Tibial artery (tissue), 4 donors: ENCODE results near the gene TRIM56.
A peak's percentile ranks its signal among the peaks of the same experiment; 100 is the strongest.
"Not testable (repeated sequence)": the region's sequence is repeated elsewhere in the genome, so short reads cannot be mapped to it uniquely, and the experiment has no call there.

ENCODE experiments used
- DNase-seq, 2 donors: peaks; one replicate each; pipeline ENCODE4 v3.0.0-alpha.2; 2019
- H3K27ac ChIP-seq, 2 donors: fragments of 200-600 bp; sonication (generic) in 1 of 2; 1 replicate in 1 of 2; 2 replicates in 1 of 2; pipeline ENCODE4 v1.5.1; 2018 to 2019; ENCODE audit warnings: mild to moderate bottlenecking in 1 of 2
- H3K27me3 ChIP-seq, 2 donors: fragments of 200-600 bp; sonication (generic) in 1 of 2; one replicate each; pipeline versions ENCODE4 v1.5.1 to v1.6.0; 2016 to 2019
- H3K36me3 ChIP-seq, 3 donors: fragments of 200-600 bp; sonication (generic) in 2 of 3; one replicate each; pipeline ENCODE4 v1.5.1; 2016 to 2019; ENCODE audit warnings: mild to moderate bottlenecking in 2 of 3
- H3K4me1 ChIP-seq, 4 donors: fragments of 200-600 bp; sonication (generic) in 2 of 4; 1 replicate in 3 of 4; 2 replicates in 1 of 4; pipeline ENCODE4 v1.5.1; 2016 to 2019
- H3K4me3 ChIP-seq, 2 donors: fragments of 200-600 bp; sonication (generic) in 1 of 2; 1 replicate in 1 of 2; 2 replicates in 1 of 2; pipeline ENCODE4 v1.5.1; 2018 to 2019; ENCODE audit warnings: mild to moderate bottlenecking in 2 of 2
- H3K9me3 ChIP-seq, 3 donors: fragments of 200-600 bp; sonication (generic) in 1 of 3; one replicate each; pipeline ENCODE4 v1.5.1; 2016 to 2019
- CTCF ChIP-seq, 2 experiments: fragments of 200-600 bp in 1 of 2; fragments of 450-650 bp in 1 of 2; IDR thresholded peaks; one replicate each; pipeline ENCODE4 v1.5.1; 2017 to 2019; ENCODE audit warnings: antibody characterized with exemption in 2 of 2, mild to moderate bottlenecking in 1 of 2, moderate library complexity in 1 of 2
- intact Hi-C: fragments of 100-400 bp; cut with DNase I; formaldehyde crosslinking; loops from one replicate; pipeline ENCODE4 v1.15.0; 2023; ENCODE audit warnings: low total_unique reads

Gene TRIM56

GRCh38 chr7:101120315-101120714, 35.0 kb downstream of the TRIM56 start:
- Histone ChIP-seq H3K4me1 (peaks cover 0 to 84% (median 67%) of the 10 kb centered on the region in 4 donors), H3K27ac (peak overlapping the region; percentile 89 to 98), H3K4me3 (no peak overlapping the region), H3K9me3 (no peaks in the 10 kb centered on the region), H3K36me3 (no peaks in the 10 kb centered on the region), H3K27me3 (no peaks in the 10 kb centered on the region)
- intact Hi-C loops, result no loop called here
- DNase-seq, result no peak
- no peak for TF ChIP-seq CTCF (IDR thresholded peaks at IDR 0.05)

GRCh38 chr7:101121631-101121990, 36.3 kb downstream of the TRIM56 start:
- Histone ChIP-seq H3K4me1 (peaks cover 5 to 97% (median 80%) of the 10 kb centered on the region in 4 donors), H3K27ac (peak overlapping the region; percentile 89 to 98), H3K4me3 (peak overlapping the region; percentile 50 to 52)
- H3K36me3 ChIP-seq, H3K27me3 ChIP-seq, DNase-seq, H3K9me3 ChIP-seq, intact Hi-C loops: not testable (repeated sequence)

DNA sequence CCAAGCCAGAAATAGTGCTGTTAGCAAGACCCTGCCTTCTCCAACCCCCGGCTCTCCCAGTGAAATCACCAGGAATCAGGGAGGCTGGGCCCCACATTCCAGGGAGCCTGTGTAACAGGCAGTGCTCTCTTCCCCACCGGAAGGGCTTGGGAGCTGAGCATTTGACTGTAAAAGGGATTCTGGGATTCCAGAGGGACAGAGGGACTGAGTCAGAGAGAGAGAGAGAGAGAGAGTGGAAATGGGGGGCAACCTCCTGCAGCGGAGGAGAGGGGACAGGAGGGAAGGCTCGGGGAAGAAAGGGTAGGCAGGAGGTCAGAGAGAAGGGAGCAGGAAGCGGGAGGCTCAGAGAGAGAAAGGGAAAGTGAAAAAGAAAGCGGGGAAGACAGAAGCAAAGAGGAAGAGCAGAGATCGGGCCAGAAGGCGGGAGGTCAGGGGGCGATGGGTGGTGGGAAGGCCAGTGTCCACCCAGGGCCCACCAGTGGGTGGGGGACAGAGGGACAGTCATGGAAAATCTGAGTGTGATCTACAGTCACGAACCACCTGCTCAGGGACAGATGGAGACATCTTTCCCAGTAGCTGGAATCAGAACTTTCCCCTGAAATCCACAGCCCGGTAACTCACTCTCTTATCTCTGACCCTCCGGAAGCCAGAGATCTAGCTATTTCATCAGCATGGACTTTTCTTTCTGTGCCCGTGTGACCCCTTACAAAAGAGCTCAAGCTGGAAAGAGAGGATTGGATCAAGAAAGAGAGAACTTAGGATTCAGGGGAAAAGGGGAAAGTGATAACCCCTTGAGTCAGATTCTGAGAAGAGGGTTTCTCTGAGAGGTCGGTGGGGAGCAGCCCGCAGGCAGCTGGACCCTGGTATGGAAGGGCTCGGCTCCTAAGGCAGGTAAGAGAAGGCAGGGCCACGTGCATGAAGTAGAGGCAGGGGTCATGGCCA, 37.0 kb downstream of the TRIM56 start:
- Histone ChIP-seq H3K27ac (peak overlapping the region; percentile 89 to 98), H3K4me3 (peak overlapping the region; percentile 50 to 52), H3K36me3 (no peaks in the 10 kb centered on the region), H3K4me1 (peaks cover 5 to 98% (median 82%) of the 10 kb centered on the region in 4 donors), H3K27me3 (no peaks in the 10 kb centered on the region), H3K9me3 (no peaks in the 10 kb centered on the region)
- peak; percentile 92 to 97 for DNase-seq
- no peak for TF ChIP-seq CTCF (IDR thresholded peaks at IDR 0.05)
- intact Hi-C loops, result no loop called here

DNA sequence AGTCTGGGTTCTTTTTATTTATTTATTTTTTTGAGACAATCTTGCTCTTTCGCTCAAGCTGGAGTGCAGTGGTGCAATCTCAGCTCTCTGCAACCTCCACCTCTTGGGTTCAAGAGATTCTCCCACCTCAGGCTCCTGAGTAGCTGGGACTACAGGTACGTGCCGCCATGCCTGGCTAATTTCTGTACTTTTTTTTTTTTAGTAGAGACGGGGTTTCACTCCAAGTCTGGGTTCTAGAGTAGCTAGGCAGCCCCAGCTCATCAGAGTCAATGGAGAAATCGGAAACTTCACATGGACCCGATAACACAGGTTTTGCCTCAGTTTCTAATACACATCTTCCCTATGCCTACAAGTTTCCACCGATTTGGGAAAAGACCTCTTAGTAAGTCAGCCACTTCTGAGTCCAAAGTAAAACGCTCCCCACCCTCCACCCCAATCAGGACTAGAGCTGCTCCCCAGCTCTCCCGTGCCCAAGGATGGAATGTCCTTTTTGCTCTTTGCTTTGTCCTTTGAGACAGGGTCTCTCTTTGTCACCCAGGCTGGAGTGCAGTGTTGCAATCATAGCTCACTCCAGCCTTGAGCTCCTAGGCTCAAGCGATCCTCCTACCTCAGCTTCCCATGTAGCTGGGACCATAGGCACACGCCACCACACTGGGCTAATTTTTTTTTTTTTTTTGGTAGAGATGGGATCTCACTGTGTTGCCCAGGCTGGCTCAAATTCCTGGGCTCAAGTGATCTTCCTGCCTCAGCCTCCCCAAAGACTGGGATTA, 37.8 kb downstream of the TRIM56 start:
- Histone ChIP-seq H3K36me3 (no peaks in the 10 kb centered on the region), H3K4me3 (peak overlapping the region; percentile 50 to 52), H3K27ac (peak overlapping the region; percentile 89 to 98), H3K4me1 (peaks cover 5 to 97% (median 79%) of the 10 kb centered on the region in 4 donors), H3K9me3 (no peaks in the 10 kb centered on the region), H3K27me3 (no peaks in the 10 kb centered on the region)
- no peak for TF ChIP-seq CTCF (IDR thresholded peaks at IDR 0.05)
- intact Hi-C loops, result no loop called here
- DNase-seq, result no peak

DNA sequence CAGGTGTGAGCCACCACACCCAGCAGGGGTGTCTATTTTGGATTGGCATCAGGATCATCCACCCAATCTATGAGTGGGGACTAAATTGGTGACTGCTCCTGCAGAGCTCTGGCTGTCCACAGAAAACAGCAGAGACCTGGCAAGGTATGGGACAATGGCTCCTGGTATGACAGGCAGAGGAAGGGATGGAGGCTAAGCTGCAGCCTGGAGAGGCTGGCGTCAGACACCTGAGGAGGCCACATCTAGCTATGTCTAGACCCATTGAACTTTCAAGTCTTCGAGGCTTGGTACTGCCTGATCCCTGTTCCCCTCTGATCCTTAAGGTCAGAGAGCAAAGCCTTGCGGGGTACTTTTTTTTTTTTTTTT, 38.4 kb downstream of the TRIM56 start:
- no peaks in the 10 kb centered on the region for H3K36me3 ChIP-seq

More for the DNA sequence above, 38.4 kb downstream of the TRIM56 start:
- no peak for TF ChIP-seq CTCF (IDR thresholded peaks at IDR 0.05)
- no peak for DNase-seq
- H3K27me3 ChIP-seq, result no peaks in the 10 kb centered on the region
- peaks cover 5 to 97% (median 80%) of the 10 kb centered on the region in 4 donors for H3K4me1 ChIP-seq
- intact Hi-C loops, result no loop called here
- peak overlapping the region; percentile 89 to 98 for H3K27ac ChIP-seq
- no peaks in the 10 kb centered on the region for H3K9me3 ChIP-seq
- no peak overlapping the region for H3K4me3 ChIP-seq
